Right lobe of liver (tissue), 6 donors: ENCODE data around the gene EPHA1. TPM values are rescaled to one million over a fixed set of nuclear protein-coding genes. Genes with fewer than 3 reads are reported as not detected.
A peak's percentile ranks its signal among the peaks of the same experiment; 100 is the strongest.

Experiments
- ATAC-seq, 4 donors: fragments of 200-7000 bp; cut with Tn5 transposase; one replicate each; pipeline ENCODE4 v1.9.1; 2020; ENCODE audit warnings: mild to moderate bottlenecking in 4 of 4, moderate library complexity in 4 of 4
- DNase-seq, 3 donors: peaks; one replicate each; pipeline ENCODE4 v3.0.0-alpha.2; 2020
- H3K27ac ChIP-seq, 3 donors: fragments of 200-600 bp; one replicate each; pipeline ENCODE4 v1.8.0; 2022
- H3K27me3 ChIP-seq, 2 donors: fragments of 200-600 bp; one replicate each; pipeline ENCODE4 v1.8.0; 2022
- H3K36me3 ChIP-seq, 4 donors: fragments of 200-600 bp; sonication (generic) in 1 of 4; one replicate each; pipeline versions ENCODE4 v1.5.1 to v1.8.0; 2017 to 2022; ENCODE audit warnings: control low read depth in 1 of 4
- H3K4me1 ChIP-seq, 4 donors: fragments of 200-600 bp; sonication (generic) in 1 of 4; one replicate each; pipeline versions ENCODE4 v1.5.1 to v1.8.0; 2017 to 2022; ENCODE audit warnings: control low read depth in 1 of 4
- H3K4me3 ChIP-seq, 3 donors: fragments of 200-600 bp; one replicate each; pipeline ENCODE4 v1.8.0; 2022
- H3K9me3 ChIP-seq, 4 donors: fragments of 200-600 bp; sonication (generic) in 1 of 4; one replicate each; pipeline versions ENCODE4 v1.5.1 to v1.8.0; 2017 to 2022; ENCODE audit warnings: control low read depth in 1 of 4
- POLR2A ChIP-seq: fragments of 450-650 bp; IDR thresholded peaks from one replicate; pipeline ENCODE4 v1.6.1; 2017; ENCODE audit warnings: antibody characterized with exemption, mild to moderate bottlenecking
- WGBS: methylation state at CpG from one replicate; pipeline ENCODE4 v1.1.6; 2018; ENCODE audit warnings: low coverage, low lambda C conversion rate; ENCODE audit not compliant: insufficient coverage; ENCODE audit errors: missing lambda C conversion rate; 5-methylcytosine and 5-hydroxymethylcytosine counted together
- intact Hi-C, 2 donors: fragments of 100-400 bp; cut with DNase I; formaldehyde crosslinking; loops; one replicate each; pipeline versions ENCODE4 v1.11.2 to v1.14.1; 2022
- total RNA-seq, 6 experiments: library from RNA; depleted of rRNA in 2 of 6; stranded (reverse); fragments of >200 nt in 2 of 6; fragmentation: NEBNext Ultra II Directional in 3 of 6; extraction: Animal tissue kit (Norgen Biotek cat#: 25700) in 3 of 6; gene quantifications; one replicate each; pipeline versions ENCODE4 v1.1.0 to v1.2.4, GENCODE V29; 2016 to 2023
- TF ChIP-seq, protein P1 (sequence below), 4 donors: fragments of 200-600 bp in 3 of 4; fragments of 450-650 bp in 1 of 4; IDR thresholded peaks; one replicate each; pipeline versions ENCODE4 v1.5.1 to v1.8.0; 2016 to 2022; ENCODE audit warnings: antibody characterized with exemption in 4 of 4, mild to moderate bottlenecking in 2 of 4
- donor health status: DM: no; HTN: yes; CAD: no.
- donor health status: DM: no; HTN: no; CAD: no.
- donor health status: DM: no; HTN: no; CAD: no.
- donor health status: DM: no; HTN: yes; CAD: no.
- donor health status: DM: no; HTN: yes; CAD: no.

The EPHA1 gene
- total RNA-seq, 6 experiments from 2014 or later = 12.6 to 41.3 (median 16.5) TPM

- Histone ChIP-seq H3K27ac (peak overlapping the region; percentile 98 to 99 (median 98)), H3K27me3 (no peaks in the 10 kb centered on the region), H3K36me3 (no peaks in the 10 kb centered on the region), H3K4me3 (peak overlapping the region; percentile 69 to 98 (median 93)), H3K9me3 (no peaks in the 10 kb centered on the region), H3K4me1 (peaks cover 0 to 30% (median 12%) of the 10 kb centered on the region in 4 donors)
- peak in 1 of 3 donors; percentile 43 for DNase-seq
- TF ChIP-seq, protein P1, sequence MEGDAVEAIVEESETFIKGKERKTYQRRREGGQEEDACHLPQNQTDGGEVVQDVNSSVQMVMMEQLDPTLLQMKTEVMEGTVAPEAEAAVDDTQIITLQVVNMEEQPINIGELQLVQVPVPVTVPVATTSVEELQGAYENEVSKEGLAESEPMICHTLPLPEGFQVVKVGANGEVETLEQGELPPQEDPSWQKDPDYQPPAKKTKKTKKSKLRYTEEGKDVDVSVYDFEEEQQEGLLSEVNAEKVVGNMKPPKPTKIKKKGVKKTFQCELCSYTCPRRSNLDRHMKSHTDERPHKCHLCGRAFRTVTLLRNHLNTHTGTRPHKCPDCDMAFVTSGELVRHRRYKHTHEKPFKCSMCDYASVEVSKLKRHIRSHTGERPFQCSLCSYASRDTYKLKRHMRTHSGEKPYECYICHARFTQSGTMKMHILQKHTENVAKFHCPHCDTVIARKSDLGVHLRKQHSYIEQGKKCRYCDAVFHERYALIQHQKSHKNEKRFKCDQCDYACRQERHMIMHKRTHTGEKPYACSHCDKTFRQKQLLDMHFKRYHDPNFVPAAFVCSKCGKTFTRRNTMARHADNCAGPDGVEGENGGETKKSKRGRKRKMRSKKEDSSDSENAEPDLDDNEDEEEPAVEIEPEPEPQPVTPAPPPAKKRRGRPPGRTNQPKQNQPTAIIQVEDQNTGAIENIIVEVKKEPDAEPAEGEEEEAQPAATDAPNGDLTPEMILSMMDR (IDR thresholded peaks at IDR 0.05) = no peak
- no peak for TF ChIP-seq POLR2A
- intact Hi-C loops = no loop called here
- ATAC-seq = peak in 2 of 4 donors; percentile 0 to 18
- WGBS = 14% methylated on average over 15 of the region's 15 CpGs
Observed at GRCh38 chr7:143379611-143380259, 28.9 kb downstream of the EPHA1 start.

DNA sequence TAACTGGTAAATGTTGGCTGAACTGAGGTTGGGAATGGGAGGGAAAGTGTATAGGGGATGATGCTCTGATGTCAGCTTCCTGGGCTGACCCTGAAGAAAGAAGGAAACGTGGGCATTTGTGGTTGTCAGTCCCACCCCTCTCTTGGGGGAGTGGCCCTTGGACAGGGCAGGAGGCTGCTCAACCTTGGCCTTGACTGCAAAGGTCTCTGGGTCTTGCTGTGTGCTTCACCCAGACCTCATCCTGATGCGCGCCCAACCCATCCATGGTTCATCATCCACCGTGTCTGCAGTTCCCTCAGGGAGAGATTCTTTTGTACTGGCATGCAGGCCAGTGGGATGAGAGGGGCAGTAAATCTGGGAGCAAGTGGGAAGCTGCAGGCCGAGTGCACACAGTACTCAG lies 32.3 kb downstream of the EPHA1 start:
- DNase-seq = peak in 1 of 3 donors; percentile 47
- intact Hi-C loops = no loop called here
- Histone ChIP-seq H3K4me1 (peaks cover 0 to 7% (median 0%) of the 10 kb centered on the region in 4 donors), H3K27me3 (no peaks in the 10 kb centered on the region), H3K27ac (peak overlapping the region in 1 of 3 donors; percentile 47), H3K4me3 (no peak overlapping the region), H3K36me3 (no peaks in the 10 kb centered on the region), H3K9me3 (no peaks in the 10 kb centered on the region)
- 56% methylated on average over 3 of the region's 5 CpGs for WGBS
- ATAC-seq = no peak
- TF ChIP-seq, protein P1 (IDR thresholded peaks at IDR 0.05) = no peak
- TF ChIP-seq POLR2A = no peak

GRCh38 chr7:143375298-143376034 lies 33.2 kb downstream of the EPHA1 start:
- Histone ChIP-seq H3K36me3 (no peaks in the 10 kb centered on the region), H3K4me3 (no peak overlapping the region), H3K27me3 (no peaks in the 10 kb centered on the region), H3K4me1 (peaks cover 0 to 7% (median 0%) of the 10 kb centered on the region in 4 donors), H3K9me3 (no peaks in the 10 kb centered on the region), H3K27ac (peak overlapping the region in 1 of 3 donors; percentile 47)
- WGBS = 49% methylated on average over 2 of the region's 7 CpGs
- DNase-seq (peak in 1 of 3 donors; percentile 47), ATAC-seq (peak in 3 of 4 donors; percentile 15 to 18 (median 16))
- TF ChIP-seq POLR2A = no peak
- TF ChIP-seq, protein P1 (IDR thresholded peaks at IDR 0.05) = no peak
- intact Hi-C loops = no loop called here

DNA sequence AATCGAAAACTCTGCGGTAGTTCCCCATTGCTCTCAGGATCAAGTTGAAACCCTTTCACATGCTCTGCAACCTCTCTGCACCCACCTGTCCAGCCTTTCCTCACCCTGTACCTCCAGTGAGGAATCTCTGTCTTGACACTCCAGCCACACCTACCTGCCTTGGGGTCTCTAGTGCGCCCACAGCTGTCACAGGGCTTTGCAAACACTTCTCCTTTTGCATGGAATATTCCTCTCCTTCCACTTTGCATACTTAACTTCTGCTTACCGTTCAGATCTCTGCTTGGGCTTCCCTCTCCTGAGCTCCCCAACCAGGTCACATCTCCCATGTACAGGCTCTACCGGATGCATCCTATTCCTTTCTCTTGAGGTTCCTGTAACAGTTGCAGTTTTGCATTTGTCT lies 34.1 kb downstream of the EPHA1 start:
- TF ChIP-seq, protein P1 (IDR thresholded peaks at IDR 0.05) = no peak
- TF ChIP-seq POLR2A = no peak
- Histone ChIP-seq H3K4me1 (peaks cover 0 to 8% (median 0%) of the 10 kb centered on the region in 4 donors), H3K27ac (no peak overlapping the region)

More for the DNA sequence above, 34.1 kb downstream of the EPHA1 start:
- DNase-seq = peak in 1 of 3 donors; percentile 31
- Histone ChIP-seq H3K27me3 (no peaks in the 10 kb centered on the region), H3K36me3 (no peaks in the 10 kb centered on the region), H3K9me3 (no peaks in the 10 kb centered on the region), H3K4me3 (no peak overlapping the region)
- intact Hi-C loops = no loop called here
- peak; percentile 20 to 43 (median 30) for ATAC-seq
- WGBS = 70% methylated on average over 3 of the region's 5 CpGs
